Choroid plexus epithelial cell (primary cell): ENCODE data around the gene HTT.

Experiments
- DNase-seq: peaks from one replicate; pipeline ENCODE4 v3.0.0-alpha.2; 2010; ENCODE audit warnings: low read depth
- H3K4me3 ChIP-seq: 2 replicates; pipeline ENCODE4 v1.5.1; 2011; ENCODE audit warnings: low read depth, mild to moderate bottlenecking, control low read depth, low read length, moderate library complexity
- CTCF ChIP-seq: conservative IDR thresholded peaks from 2 replicates; pipeline ENCODE4 v1.5.1; 2011; ENCODE audit warnings: low read depth, mild to moderate bottlenecking, control low read depth, inconsistent platforms, low read length, moderate library complexity

The HTT gene

GRCh38 chr4:3244002-3244401, 169.5 kb downstream of the HTT start:
- DNase-seq = no peak
- H3K4me3 ChIP-seq = no peak overlapping the region
- TF ChIP-seq CTCF = no peak

GRCh38 chr4:3244747-3245146, 170.3 kb downstream of the HTT start:
- H3K4me3 ChIP-seq = no peak overlapping the region
- no peak for TF ChIP-seq CTCF
- DNase-seq = no peak

GRCh38 chr4:3245676-3246075, 171.2 kb downstream of the HTT start:
- DNase-seq = no peak
- TF ChIP-seq CTCF = no peak

GRCh38 chr4:3246458-3247398, 172.2 kb downstream of the HTT start:
- TF ChIP-seq CTCF = peak; percentile 3
- H3K4me3 ChIP-seq = no peak overlapping the region
- no peak for DNase-seq

More at GRCh38 chr4:3245676-3246075, 171.2 kb downstream of the HTT start:
- H3K4me3 ChIP-seq = no peak overlapping the region

- no peak for TF ChIP-seq CTCF
- no peak overlapping the region for H3K4me3 ChIP-seq
- DNase-seq = no peak
Observed at GRCh38 chr4:3247399-3248177, 173.1 kb downstream of the HTT start.

- TF ChIP-seq CTCF = no peak
Observed at GRCh38 chr4:3248178-3248480, 173.6 kb downstream of the HTT start.

More at GRCh38 chr4:3248178-3248480, 173.6 kb downstream of the HTT start:
- H3K4me3 ChIP-seq = no peak overlapping the region
- no peak for DNase-seq
